Stimulated activated CD8-positive, alpha-beta memory T cell treated with anti-CD3 and anti-CD28 coated beads, Interleukin-15, amount 100 ng/mL, for 4 hours (primary cell): Measurements from ENCODE around the gene RNU6-1.

Source experiments
- DNase-seq, 2 donors: peaks; one replicate each; pipeline ENCODE4 v3.0.0-alpha.2; 2020; ENCODE audit warnings: low read depth in 2 of 2

Gene RNU6-1

GRCh38 chr15:67857220-67857619 is 17.4 kb upstream of the RNU6-1 start:
- no peak for DNase-seq

- DNase-seq, result no peak
These were observed 16.0 kb upstream of the RNU6-1 start for GRCh38 chr15:67855842-67856241.

- DNase-seq, result no peak
These were observed 14.5 kb upstream of the RNU6-1 start for GRCh38 chr15:67854358-67854757.

- no peak for DNase-seq
These were observed 13.6 kb upstream of the RNU6-1 start for GRCh38 chr15:67853454-67853853.

- no peak for DNase-seq
These were observed 12.6 kb upstream of the RNU6-1 start for GRCh38 chr15:67852418-67852817.

- no peak for DNase-seq
These were observed 11.2 kb upstream of the RNU6-1 start for GRCh38 chr15:67850994-67851571.

- DNase-seq, result no peak
These were observed 10.5 kb upstream of the RNU6-1 start for GRCh38 chr15:67850336-67850735.

- DNase-seq, result no peak
These were observed 9.7 kb upstream of the RNU6-1 start for GRCh38 chr15:67849538-67849937.

GRCh38 chr15:67845974-67846373 is 6.1 kb upstream of the RNU6-1 start:
- no peak for DNase-seq

- no peak for DNase-seq
These were observed 3.9 kb upstream of the RNU6-1 start for GRCh38 chr15:67843571-67844387.

GRCh38 chr15:67843092-67843501 is 3.3 kb upstream of the RNU6-1 start:
- DNase-seq, result no peak

GRCh38 chr15:67841513-67841762 is 1.6 kb upstream of the RNU6-1 start:
- DNase-seq, result no peak

- no peak for DNase-seq
These were observed 1.1 kb upstream of the RNU6-1 start for GRCh38 chr15:67840749-67841512.

GRCh38 chr15:67839499-67839928 is 331 bp downstream of the RNU6-1 start:
- DNase-seq, result no peak

- DNase-seq, result no peak
These were observed 984 bp downstream of the RNU6-1 start for GRCh38 chr15:67838789-67839332.

- DNase-seq, result no peak
These were observed 2.9 kb downstream of the RNU6-1 start for GRCh38 chr15:67836955-67837354.

- no peak for DNase-seq
These were observed 3.4 kb downstream of the RNU6-1 start for GRCh38 chr15:67836477-67836876.

GRCh38 chr15:67836134-67836455 is 3.8 kb downstream of the RNU6-1 start:
- DNase-seq, result no peak

GRCh38 chr15:67835297-67836133 is 4.3 kb downstream of the RNU6-1 start:
- DNase-seq, result no peak

- DNase-seq, result no peak
These were observed 5.1 kb downstream of the RNU6-1 start for GRCh38 chr15:67834581-67835296.
